SU-DHL-6 (cell line): Measurements from ENCODE around the gene BCAS1.

Experiments used
- CTCF ChIP-seq: fragments of 200-600 bp; sonication (generic); IDR thresholded peaks from one replicate; pipeline ENCODE4 v1.5.1; 2017; ENCODE audit warnings: antibody characterized with exemption, mild to moderate bottlenecking, low read length, moderate library complexity; ENCODE audit not compliant: insufficient read depth, poor library complexity, severe bottlenecking
- EZH2phosphoT487 ChIP-seq: fragments of 200-600 bp; sonication (generic), shearing (Covaris generic); conservative IDR thresholded peaks from 2 replicates; pipeline ENCODE4 v1.6.1; 2018; ENCODE audit warnings: mild to moderate bottlenecking, antibody characterized with exemption, low read length, moderate library complexity, mixed read lengths

- no peak for TF ChIP-seq CTCF
- no peak for TF ChIP-seq EZH2phosphoT487
These were observed 159.9 kb downstream of the BCAS1 start for GRCh38 chr20:53910351-53911002.
